ENCODE measurements around the gene RHOBTB3. TPM values are rescaled to one million over a fixed set of nuclear protein-coding genes. Genes with fewer than 3 reads are reported as not detected.

The RHOBTB3 gene
- total and polyA plus RNA-seq, 2 experiments from 2014 or later = 147 to 202 TPM

- Histone ChIP-seq H3K4me2 (ENCODE audit: unreplicated experiment) (no peak overlapping the region), H3K36me3 (ENCODE audit: low read depth) (no peaks in the 10 kb centered on the region), H3K79me2 (ENCODE audit: insufficient read depth) (no peaks in the 10 kb centered on the region), H2AFZ (no peak overlapping the region), H3K9me3 (ENCODE audit: low read depth) (no peaks in the 10 kb centered on the region), H3K9me2 (ENCODE audit: insufficient read depth) (no peaks in the 10 kb centered on the region), H3K4me3 (no peak overlapping the region), H3K9ac (no peak overlapping the region), H4K20me1 (ENCODE audit: insufficient read depth) (no peaks in the 10 kb centered on the region), H3F3A (ENCODE audit: insufficient read depth) (peaks cover 18% of the 10 kb centered on the region), H3K27me3 (replicated peaks; ENCODE audit: insufficient read depth) (no peaks in the 10 kb centered on the region), H3K27ac (peak overlapping the region; percentile 92; the same call in 1 of the 2 replicates), H3K4me1 (ENCODE audit: insufficient read depth) (peaks cover 44% of the 10 kb centered on the region)
- in situ Hi-C loops (cut with MboI) = loop anchor here (10.0 kb wide), 1 partner anchor 179 kb away; no protein-coding TSS in a partner anchor
- DNase-seq = peak; percentile 56
- no peak for TF ChIP-seq EZH2phosphoT487 (IDR thresholded peaks at IDR 0.05; ENCODE audit: insufficient read depth, low read depth)
- no peak for TF ChIP-seq EZH2 (IDR thresholded peaks at IDR 0.05; ENCODE audit: insufficient read depth, poor library complexity, severe bottlenecking)
- 65 to 73% methylated on average over 3 of the region's 3 CpGs for WGBS, 2 experiments (ENCODE audit: low coverage in 1 of 2, low lambda C conversion rate in 2 of 2, missing lambda C conversion rate in 2 of 2)
Observed at GRCh38 chr5:95843733-95844223, 112.6 kb downstream of the RHOBTB3 start.

- Histone ChIP-seq H3K27me3 (replicated peaks; ENCODE audit: insufficient read depth) (no peaks in the 10 kb centered on the region), H4K20me1 (ENCODE audit: insufficient read depth) (no peaks in the 10 kb centered on the region), H3K9ac (no peak overlapping the region), H3K4me2 (ENCODE audit: unreplicated experiment) (no peak overlapping the region), H3F3A (ENCODE audit: insufficient read depth) (peaks cover 26% of the 10 kb centered on the region), H3K79me2 (ENCODE audit: insufficient read depth) (no peaks in the 10 kb centered on the region), H2AFZ (no peak overlapping the region), H3K9me2 (ENCODE audit: insufficient read depth) (no peaks in the 10 kb centered on the region), H3K9me3 (ENCODE audit: low read depth) (no peaks in the 10 kb centered on the region), H3K27ac (no peak overlapping the region), H3K36me3 (ENCODE audit: low read depth) (no peaks in the 10 kb centered on the region), H3K4me1 (ENCODE audit: insufficient read depth) (peaks cover 52% of the 10 kb centered on the region), H3K4me3 (no peak overlapping the region)
- no peak for TF ChIP-seq EZH2 (IDR thresholded peaks at IDR 0.05; ENCODE audit: insufficient read depth, poor library complexity, severe bottlenecking)
- TF ChIP-seq EZH2phosphoT487 (IDR thresholded peaks at IDR 0.05; ENCODE audit: insufficient read depth, low read depth) = no peak
- in situ Hi-C loops (cut with MboI) = loop anchor here (10.0 kb wide), 1 partner anchor 181 kb away; no protein-coding TSS in a partner anchor
- no peak for DNase-seq
- 90 to 93% methylated on average over 3 of the region's 3 CpGs for WGBS, 2 experiments (ENCODE audit: low coverage in 1 of 2, low lambda C conversion rate in 2 of 2, missing lambda C conversion rate in 2 of 2)
Observed at GRCh38 chr5:95845391-95845790, 114.3 kb downstream of the RHOBTB3 start.

Other genes with a start within 250 kb of the RHOBTB3 start
- 83.5 and 101 TPM in 2 replicates for gene SKIC3, start 176.4 kb upstream of the RHOBTB3 start, total RNA-seq (2014; rRNA removed; shearing (Covaris generic))
- 65.1 and 77.6 TPM in 2 replicates for gene SKIC3, start 176.4 kb upstream of the RHOBTB3 start, polyA plus RNA-seq (2016; fragmentation: Nextera tagmentation; extraction: Ambion mirVana)
- 8.9 and 14.5 TPM in 2 replicates for gene ARSK, start 176.2 kb upstream of the RHOBTB3 start, total RNA-seq (2014; rRNA removed; shearing (Covaris generic))
- gene ARSK, start 176.2 kb upstream of the RHOBTB3 start, polyA plus RNA-seq (2016; fragmentation: Nextera tagmentation; extraction: Ambion mirVana) = 11.3 and 12.1 TPM in 2 replicates
- gene GPR150, start 111.2 kb upstream of the RHOBTB3 start, total RNA-seq (2014; rRNA removed; shearing (Covaris generic)) = 1.1 TPM in 1 of 2 replicates, not detected in the other
- 0.25 and 0.35 TPM in 2 replicates for gene GPR150, start 111.2 kb upstream of the RHOBTB3 start, polyA plus RNA-seq (2016; fragmentation: Nextera tagmentation; extraction: Ambion mirVana)
- 0.38 and 1.2 TPM in 2 replicates for gene RFESD, start 84.6 kb upstream of the RHOBTB3 start, total RNA-seq (2014; rRNA removed; shearing (Covaris generic))
- gene RFESD, start 84.6 kb upstream of the RHOBTB3 start, polyA plus RNA-seq (2016; fragmentation: Nextera tagmentation; extraction: Ambion mirVana) = 4.6 and 6.6 TPM in 2 replicates
- gene SPATA9, start 48.3 kb upstream of the RHOBTB3 start, total RNA-seq (2014; rRNA removed; shearing (Covaris generic)) = 0.22 TPM in 1 of 2 replicates, not detected in the other
- gene SPATA9, start 48.3 kb upstream of the RHOBTB3 start, polyA plus RNA-seq (2016; fragmentation: Nextera tagmentation; extraction: Ambion mirVana) = 0.71 and 0.96 TPM in 2 replicates
- 144 and 174 TPM in 2 replicates for gene GLRX, start 91.4 kb downstream of the RHOBTB3 start, total RNA-seq (2014; rRNA removed; shearing (Covaris generic))
- 316 and 320 TPM in 2 replicates for gene GLRX, start 91.4 kb downstream of the RHOBTB3 start, polyA plus RNA-seq (2016; fragmentation: Nextera tagmentation; extraction: Ambion mirVana)
- 228 and 243 TPM in 2 replicates for gene ELL2, start 230.5 kb downstream of the RHOBTB3 start, total RNA-seq (2014; rRNA removed; shearing (Covaris generic))
- 147 and 159 TPM in 2 replicates for gene ELL2, start 230.5 kb downstream of the RHOBTB3 start, polyA plus RNA-seq (2016; fragmentation: Nextera tagmentation; extraction: Ambion mirVana)